Epithelial cell of esophagus (primary cell): ENCODE results near the gene ETV3L.

Experiments used
- DNase-seq: peaks from one replicate; pipeline ENCODE4 v3.0.0; 2010; ENCODE audit warnings: low read depth
- H3K4me3 ChIP-seq: 2 replicates; pipeline ENCODE4 v1.5.1; 2011; ENCODE audit warnings: mild to moderate bottlenecking, low read length, control low read depth
- CTCF ChIP-seq: IDR thresholded peaks from 2 replicates; pipeline ENCODE4 v1.5.1; 2011; ENCODE audit warnings: low read depth, mild to moderate bottlenecking, low read length, control low read depth, inconsistent platforms; ENCODE audit not compliant: insufficient read depth; ENCODE audit errors: missing control alignments

The ETV3L gene

GRCh38 chr1:157091186-157091585, 8.4 kb downstream of the ETV3L start:
- TF ChIP-seq CTCF: no peak
- DNase-seq: no peak
- H3K4me3 ChIP-seq: no peak overlapping the region

- no peak for TF ChIP-seq CTCF
- DNase-seq: no peak
- no peak overlapping the region for H3K4me3 ChIP-seq
Observed at GRCh38 chr1:157090771-157091170, 8.8 kb downstream of the ETV3L start.

- TF ChIP-seq CTCF: peak; percentile 94
- DNase-seq: peak; percentile 77
- no peak overlapping the region for H3K4me3 ChIP-seq
Observed at GRCh38 chr1:157090196-157090647, 9.4 kb downstream of the ETV3L start.

GRCh38 chr1:157089789-157090188, 9.8 kb downstream of the ETV3L start:
- H3K4me3 ChIP-seq: no peak overlapping the region
- no peak for DNase-seq
- no peak for TF ChIP-seq CTCF

GRCh38 chr1:157088607-157089006, 11.0 kb downstream of the ETV3L start:
- no peak for TF ChIP-seq CTCF
- peak; percentile 71 for DNase-seq
- no peak overlapping the region for H3K4me3 ChIP-seq

GRCh38 chr1:157087030-157087429, 12.6 kb downstream of the ETV3L start:
- TF ChIP-seq CTCF: no peak
- no peak overlapping the region for H3K4me3 ChIP-seq

GRCh38 chr1:157086299-157086698, 13.3 kb downstream of the ETV3L start:
- H3K4me3 ChIP-seq: no peak overlapping the region
- no peak for TF ChIP-seq CTCF
- DNase-seq: no peak

More at GRCh38 chr1:157087030-157087429, 12.6 kb downstream of the ETV3L start:
- no peak for DNase-seq
